ENCODE results near the gene TM9SF1. TPM values are rescaled to one million over a fixed set of nuclear protein-coding genes. Genes with fewer than 3 reads are reported as not detected.
A peak's percentile ranks its signal among the peaks of the same experiment; 100 is the strongest.

Gene TM9SF1
- total RNA-seq, 1 donor from 2014 or later = 37.3 TPM

GRCh38 chr14:24162093-24162492 is 33.1 kb downstream of the TM9SF1 start:
- H3K4me1 ChIP-seq = peaks cover 38% of the 10 kb centered on the region
- peaks cover 0 to 60% of the 10 kb centered on the region in 2 donors for H3K36me3 ChIP-seq
- no peak for DNase-seq (ENCODE audit: extremely low spot score in 2 of 2)
- TF ChIP-seq POLR2A (IDR thresholded peaks at IDR 0.05) (no peak), POLR2AphosphoS5 (IDR thresholded peaks at IDR 0.05; ENCODE audit: insufficient read depth in 1 of 2, low read depth in 1 of 2) (no peak)
- H3K27ac ChIP-seq = peak overlapping the region; percentile 95
- intact Hi-C loops (cut with DNase I) = no loop called here
- H3K27me3 ChIP-seq = no peaks in the 10 kb centered on the region
- no peaks in the 10 kb centered on the region for H3K9me3 ChIP-seq
- peak overlapping the region; percentile 58 for H3K4me3 ChIP-seq

GRCh38 chr14:24160850-24161804 is 34.1 kb downstream of the TM9SF1 start, which contains the start of gene IRF9:
TSS of gene IRF9 (plus strand) at chr14:24161265. CDS start at chr14:24162145, 880 bp downstream.
- Histone ChIP-seq H3K27me3 (no peaks in the 10 kb centered on the region), H3K27ac (peak within 1 kb of the TSS; percentile 95), H3K4me3 (peak within 1 kb of the TSS; percentile 58), H3K4me1 (peaks cover 38% of the 10 kb centered on the region), H3K9me3 (no peaks in the 10 kb centered on the region), H3K36me3 (peaks cover 0 to 59% of the 10 kb centered on the region in 2 donors)
- peak in 1 of 2 donors; percentile 97 for DNase-seq (ENCODE audit: extremely low spot score in 2 of 2)
- intact Hi-C loops (cut with DNase I) = no loop called here
- TF ChIP-seq CTCF (IDR thresholded peaks at IDR 0.05) (peak; percentile 82 to 98 (median 88)), POLR2AphosphoS5 (IDR thresholded peaks at IDR 0.05; ENCODE audit: insufficient read depth in 1 of 2, low read depth in 1 of 2) (peak; percentile 91 to 98), POLR2A (IDR thresholded peaks at IDR 0.05) (peak in 1 of 2 donors; percentile 40)

GRCh38 chr14:24160499-24160849 is 34.8 kb downstream of the TM9SF1 start:
- Histone ChIP-seq H3K27me3 (no peaks in the 10 kb centered on the region), H3K4me3 (peak overlapping the region in 1 of 2 donors; percentile 58), H3K4me1 (peaks cover 38% of the 10 kb centered on the region), H3K9me3 (no peaks in the 10 kb centered on the region), H3K36me3 (peaks cover 0 to 59% of the 10 kb centered on the region in 2 donors), H3K27ac (peak overlapping the region; percentile 95)
- intact Hi-C loops (cut with DNase I) = no loop called here
- no peak for DNase-seq (ENCODE audit: extremely low spot score in 2 of 2)
- TF ChIP-seq POLR2AphosphoS5 (IDR thresholded peaks at IDR 0.05; ENCODE audit: insufficient read depth in 1 of 2, low read depth in 1 of 2) (no peak), CTCF (IDR thresholded peaks at IDR 0.05) (no peak), POLR2A (IDR thresholded peaks at IDR 0.05) (no peak)

- no peaks in the 10 kb centered on the region for H3K9me3 ChIP-seq
- intact Hi-C loops (cut with DNase I) = no loop called here
These were observed 35.3 kb downstream of the TM9SF1 start for GRCh38 chr14:24159777-24160498.

More at GRCh38 chr14:24159777-24160498, 35.3 kb downstream of the TM9SF1 start:
- Histone ChIP-seq H3K27ac (peak overlapping the region; percentile 95), H3K4me3 (no peak overlapping the region), H3K36me3 (peaks cover 0 to 59% of the 10 kb centered on the region in 2 donors), H3K4me1 (peaks cover 38% of the 10 kb centered on the region), H3K27me3 (no peaks in the 10 kb centered on the region)
- DNase-seq (ENCODE audit: extremely low spot score in 2 of 2) = no peak
- TF ChIP-seq POLR2A (IDR thresholded peaks at IDR 0.05) (no peak), POLR2AphosphoS5 (IDR thresholded peaks at IDR 0.05; ENCODE audit: insufficient read depth in 1 of 2, low read depth in 1 of 2) (no peak), CTCF (IDR thresholded peaks at IDR 0.05) (no peak)
